GM06990 (cell line): ENCODE measurements around the gene MEF2A.

ENCODE experiments used
- DNase-seq: peaks from one replicate; pipeline ENCODE4 v3.0.0-alpha.2; 2011; ENCODE audit not compliant: insufficient read length; ENCODE audit errors: extremely low read depth
- H3K27me3 ChIP-seq: replicated peaks from 2 replicates; pipeline ENCODE4 v1.6.0; 2011; ENCODE audit warnings: low read length; ENCODE audit not compliant: control insufficient read depth, insufficient read depth
- H3K36me3 ChIP-seq: 2 replicates; pipeline ENCODE4 v1.5.1; 2011; ENCODE audit warnings: low read length; ENCODE audit not compliant: control insufficient read depth, insufficient read depth
- H3K4me3 ChIP-seq: replicated peaks from 2 replicates; pipeline ENCODE4 v1.5.1; 2011; ENCODE audit warnings: low read depth, mild to moderate bottlenecking, control low read depth, low read length
- TF ChIP-seq, protein P1 (sequence below): IDR thresholded peaks from 2 replicates; pipeline ENCODE4 v1.5.1; 2011; ENCODE audit warnings: low read length, control low read depth, mild to moderate bottlenecking, inconsistent platforms; ENCODE audit not compliant: insufficient read depth, poor library complexity, severe bottlenecking

MEF2A gene

DNA sequence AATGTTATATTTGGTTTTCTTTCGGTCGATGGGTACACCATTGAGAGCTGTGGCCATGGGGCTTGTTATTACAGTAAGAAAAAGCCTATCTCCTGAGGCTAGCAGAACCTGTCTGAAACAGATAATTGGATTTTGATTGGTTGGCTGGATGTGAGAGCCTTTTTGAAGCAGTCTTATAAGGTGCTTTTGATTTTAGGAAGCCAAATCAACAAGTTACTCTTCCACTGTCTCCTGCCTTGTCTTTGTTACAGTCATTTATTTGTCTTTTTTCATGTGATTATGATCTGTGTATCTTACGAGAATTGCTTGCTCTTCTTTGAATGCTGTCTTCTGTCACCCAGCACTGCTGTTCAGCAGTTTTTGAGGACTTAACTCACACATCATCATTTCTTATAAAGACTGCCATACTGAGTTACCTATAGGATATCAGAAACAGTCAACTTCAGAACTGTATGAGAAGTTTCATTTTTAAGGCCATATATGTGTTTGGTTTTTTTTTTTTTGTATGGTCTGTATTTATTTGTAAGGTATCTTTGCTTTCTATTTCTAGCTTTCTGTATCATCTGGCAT lies 51.1 kb downstream of the MEF2A start:
- no peaks in the 10 kb centered on the region for H3K27me3 ChIP-seq
- no peak for DNase-seq
- H3K4me3 ChIP-seq: no peak overlapping the region
- H3K36me3 ChIP-seq: no peaks in the 10 kb centered on the region
- TF ChIP-seq, protein P1, sequence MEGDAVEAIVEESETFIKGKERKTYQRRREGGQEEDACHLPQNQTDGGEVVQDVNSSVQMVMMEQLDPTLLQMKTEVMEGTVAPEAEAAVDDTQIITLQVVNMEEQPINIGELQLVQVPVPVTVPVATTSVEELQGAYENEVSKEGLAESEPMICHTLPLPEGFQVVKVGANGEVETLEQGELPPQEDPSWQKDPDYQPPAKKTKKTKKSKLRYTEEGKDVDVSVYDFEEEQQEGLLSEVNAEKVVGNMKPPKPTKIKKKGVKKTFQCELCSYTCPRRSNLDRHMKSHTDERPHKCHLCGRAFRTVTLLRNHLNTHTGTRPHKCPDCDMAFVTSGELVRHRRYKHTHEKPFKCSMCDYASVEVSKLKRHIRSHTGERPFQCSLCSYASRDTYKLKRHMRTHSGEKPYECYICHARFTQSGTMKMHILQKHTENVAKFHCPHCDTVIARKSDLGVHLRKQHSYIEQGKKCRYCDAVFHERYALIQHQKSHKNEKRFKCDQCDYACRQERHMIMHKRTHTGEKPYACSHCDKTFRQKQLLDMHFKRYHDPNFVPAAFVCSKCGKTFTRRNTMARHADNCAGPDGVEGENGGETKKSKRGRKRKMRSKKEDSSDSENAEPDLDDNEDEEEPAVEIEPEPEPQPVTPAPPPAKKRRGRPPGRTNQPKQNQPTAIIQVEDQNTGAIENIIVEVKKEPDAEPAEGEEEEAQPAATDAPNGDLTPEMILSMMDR: no peak

DNA sequence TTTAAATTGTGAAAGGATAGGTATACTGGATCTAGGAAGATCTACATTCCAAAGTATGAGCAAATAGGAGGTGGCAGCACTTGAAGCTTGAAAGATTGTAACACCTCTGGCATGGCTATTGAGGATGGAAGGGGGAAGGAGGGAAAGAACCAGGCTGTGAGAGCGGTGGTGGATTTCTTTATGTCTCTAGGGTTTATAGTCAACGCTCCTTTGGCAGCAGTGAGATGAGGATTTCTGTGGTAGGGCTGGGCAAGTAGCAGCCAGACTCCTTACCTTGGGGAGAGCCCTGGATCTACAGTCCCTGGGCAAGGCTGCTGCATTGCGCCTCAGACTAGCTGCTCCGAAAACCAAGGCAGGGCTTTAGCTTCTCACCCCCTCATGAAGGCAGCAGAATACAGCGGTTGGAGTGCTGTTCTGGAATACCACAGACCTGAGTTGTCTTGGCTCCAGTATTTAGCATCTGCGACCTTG lies 53.2 kb downstream of the MEF2A start:
- DNase-seq: no peak
- Histone ChIP-seq H3K4me3 (no peak overlapping the region), H3K36me3 (no peaks in the 10 kb centered on the region), H3K27me3 (no peaks in the 10 kb centered on the region)
- TF ChIP-seq, protein P1: no peak

DNA sequence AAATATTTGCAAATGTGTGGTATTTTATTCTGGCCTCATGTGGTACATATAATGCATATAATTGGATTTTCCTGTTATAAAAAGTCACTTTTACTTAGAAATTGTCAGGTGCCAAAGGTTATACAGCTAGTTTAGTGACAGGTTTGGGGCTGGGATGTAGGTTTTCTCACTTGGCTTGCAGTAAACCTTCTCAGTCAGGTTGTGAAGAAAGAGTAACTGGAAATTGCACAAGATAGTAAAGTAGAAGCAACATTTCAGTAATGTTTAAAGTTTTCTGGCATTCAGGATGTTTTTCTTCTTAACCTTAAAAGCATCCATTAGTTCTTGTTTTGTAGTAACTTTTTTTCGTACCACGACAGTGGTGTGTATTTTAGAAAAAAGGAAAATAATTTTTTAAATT lies 53.9 kb downstream of the MEF2A start:
- Histone ChIP-seq H3K36me3 (no peaks in the 10 kb centered on the region), H3K27me3 (no peaks in the 10 kb centered on the region)
- TF ChIP-seq, protein P1: no peak

DNA sequence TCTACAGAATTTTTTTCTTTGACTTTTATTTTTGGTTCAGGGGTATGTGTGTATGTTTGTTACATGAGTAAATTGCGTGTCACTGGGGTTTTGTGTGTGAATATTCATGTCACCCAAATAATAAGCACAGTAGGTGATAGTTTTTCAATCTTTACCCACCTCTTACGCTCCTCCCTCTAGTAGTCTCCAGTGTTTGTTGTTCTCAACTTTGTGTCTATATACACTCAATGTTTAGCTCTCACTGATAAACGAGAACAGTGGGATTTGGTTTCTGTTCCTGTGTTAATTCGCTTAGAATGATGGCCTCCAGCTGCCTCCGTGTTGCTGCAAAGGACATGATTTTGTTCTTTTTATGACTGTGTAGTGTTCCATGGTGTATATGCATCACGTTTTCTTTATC lies 54.4 kb downstream of the MEF2A start:
- H3K27me3 ChIP-seq: no peaks in the 10 kb centered on the region
- H3K36me3 ChIP-seq: no peaks in the 10 kb centered on the region; the same call in 1 of the 2 replicates
- H3K4me3 ChIP-seq: no peak overlapping the region
- no peak for DNase-seq
- TF ChIP-seq, protein P1: no peak

More for the DNA sequence above, 53.9 kb downstream of the MEF2A start:
- no peak overlapping the region for H3K4me3 ChIP-seq
- no peak for DNase-seq

DNA sequence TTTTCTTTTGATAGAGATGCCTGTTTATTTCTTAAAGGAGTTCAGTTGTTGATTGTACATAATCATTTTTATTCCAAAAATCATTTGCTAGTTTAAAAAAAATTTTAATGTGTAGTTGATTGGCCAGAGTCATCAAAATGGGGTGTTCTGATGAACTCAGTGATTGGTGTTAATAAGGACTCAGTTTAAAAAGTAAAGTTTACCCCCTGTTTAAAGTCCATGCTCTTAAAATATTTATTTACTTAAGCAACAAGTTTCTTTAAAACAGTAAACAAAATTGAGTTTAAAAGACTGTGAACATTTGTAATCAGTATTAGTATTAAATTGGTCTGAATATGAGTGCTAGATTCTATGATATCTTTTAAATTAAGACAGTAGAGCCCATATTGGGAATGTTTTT lies 56.0 kb downstream of the MEF2A start:
- no peak overlapping the region for H3K4me3 ChIP-seq
- no peak for DNase-seq
- no peaks in the 10 kb centered on the region for H3K27me3 ChIP-seq
- no peaks in the 10 kb centered on the region; the same call in 1 of the 2 replicates for H3K36me3 ChIP-seq
- TF ChIP-seq, protein P1: no peak
